Cardiac fibroblast (primary cell): ENCODE data around the gene DDRGK1.
"Not testable (repeated sequence)": the region's sequence is repeated elsewhere in the genome, so short reads cannot be mapped to it uniquely, and the experiment has no call there.

Source experiments
- DNase-seq, 2 donors: peaks; one replicate each; pipeline versions ENCODE4 v3.0.0 to v3.0.0-alpha.2; 2010; ENCODE audit warnings: low read depth in 2 of 2
- H3K4me3 ChIP-seq, 2 donors: replicated peaks in 1 of 2; 1 replicate in 1 of 2; 2 replicates in 1 of 2; pipeline ENCODE4 v1.5.1; 2011; ENCODE audit warnings: low read depth in 2 of 2, low read length in 2 of 2, mild to moderate bottlenecking in 2 of 2, moderate library complexity in 1 of 2
- TF ChIP-seq, protein P1 (sequence below): IDR thresholded peaks from one replicate; pipeline ENCODE4 v1.5.1; 2011; ENCODE audit warnings: low read depth, mild to moderate bottlenecking, low read length, inconsistent platforms

Gene DDRGK1

DNA sequence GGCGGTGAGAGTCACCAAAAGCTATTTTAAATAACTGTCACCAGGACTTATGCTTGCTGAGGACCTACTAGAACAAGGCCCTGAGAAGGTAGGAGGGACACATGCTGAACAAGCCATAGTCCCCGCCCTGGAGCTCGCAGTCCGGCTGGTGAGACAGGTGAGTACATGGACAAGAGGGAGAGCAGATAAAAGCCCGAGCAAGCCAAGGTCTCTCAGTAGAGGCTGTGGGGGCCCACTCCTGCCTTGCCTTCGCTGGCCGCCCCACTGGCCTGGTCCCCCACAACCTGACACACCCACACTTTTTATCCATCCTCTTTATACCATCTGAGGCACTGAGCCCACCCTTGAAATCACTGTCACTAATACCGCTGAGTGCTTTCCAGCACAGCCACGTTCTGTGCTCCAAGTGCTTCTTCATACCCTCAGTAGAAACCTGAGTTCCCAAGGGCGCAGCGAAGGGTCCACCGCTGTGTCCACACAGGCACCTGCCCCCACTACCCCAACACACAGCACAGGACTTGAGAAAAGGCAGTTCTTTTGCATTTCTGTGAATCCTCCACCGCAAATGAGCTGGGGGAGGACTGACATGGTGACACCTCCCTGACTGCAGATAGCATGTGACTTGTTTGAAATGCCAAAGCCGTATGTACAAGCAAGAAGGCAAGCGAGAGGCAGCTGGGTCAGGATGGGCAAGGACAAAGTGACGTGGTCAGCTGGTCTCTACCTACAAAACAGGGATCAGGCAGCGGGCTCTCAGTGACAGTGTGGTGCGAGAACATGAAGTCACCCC lies 12.1 kb downstream of the DDRGK1 start:
- DNase-seq = no peak
- TF ChIP-seq, protein P1, sequence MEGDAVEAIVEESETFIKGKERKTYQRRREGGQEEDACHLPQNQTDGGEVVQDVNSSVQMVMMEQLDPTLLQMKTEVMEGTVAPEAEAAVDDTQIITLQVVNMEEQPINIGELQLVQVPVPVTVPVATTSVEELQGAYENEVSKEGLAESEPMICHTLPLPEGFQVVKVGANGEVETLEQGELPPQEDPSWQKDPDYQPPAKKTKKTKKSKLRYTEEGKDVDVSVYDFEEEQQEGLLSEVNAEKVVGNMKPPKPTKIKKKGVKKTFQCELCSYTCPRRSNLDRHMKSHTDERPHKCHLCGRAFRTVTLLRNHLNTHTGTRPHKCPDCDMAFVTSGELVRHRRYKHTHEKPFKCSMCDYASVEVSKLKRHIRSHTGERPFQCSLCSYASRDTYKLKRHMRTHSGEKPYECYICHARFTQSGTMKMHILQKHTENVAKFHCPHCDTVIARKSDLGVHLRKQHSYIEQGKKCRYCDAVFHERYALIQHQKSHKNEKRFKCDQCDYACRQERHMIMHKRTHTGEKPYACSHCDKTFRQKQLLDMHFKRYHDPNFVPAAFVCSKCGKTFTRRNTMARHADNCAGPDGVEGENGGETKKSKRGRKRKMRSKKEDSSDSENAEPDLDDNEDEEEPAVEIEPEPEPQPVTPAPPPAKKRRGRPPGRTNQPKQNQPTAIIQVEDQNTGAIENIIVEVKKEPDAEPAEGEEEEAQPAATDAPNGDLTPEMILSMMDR = no peak
- no peak overlapping the region for H3K4me3 ChIP-seq

DNA sequence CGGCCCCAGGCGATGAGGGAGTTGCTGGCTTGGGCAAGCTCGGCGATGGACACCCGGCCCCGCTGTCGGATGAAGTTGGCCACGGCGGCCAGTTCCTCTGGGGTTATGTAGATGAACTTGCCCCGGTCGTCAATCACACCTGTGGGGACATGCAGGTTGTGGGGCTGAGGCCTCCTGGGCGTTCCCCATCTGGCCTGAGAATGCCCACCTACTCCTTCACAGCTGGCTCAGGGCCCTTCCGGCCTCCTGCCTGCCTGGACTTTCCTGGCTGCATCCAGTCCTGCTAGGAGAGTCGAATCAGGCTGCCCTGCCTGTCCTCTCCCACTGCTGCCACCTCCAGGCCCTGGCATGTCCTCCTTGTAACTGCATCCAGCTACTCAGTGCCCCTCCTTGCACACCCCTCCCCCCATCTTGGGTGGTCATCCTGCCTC lies 13.8 kb downstream of the DDRGK1 start:
- H3K4me3 ChIP-seq = no peak overlapping the region
- no peak for DNase-seq
- TF ChIP-seq, protein P1 = no peak

DNA sequence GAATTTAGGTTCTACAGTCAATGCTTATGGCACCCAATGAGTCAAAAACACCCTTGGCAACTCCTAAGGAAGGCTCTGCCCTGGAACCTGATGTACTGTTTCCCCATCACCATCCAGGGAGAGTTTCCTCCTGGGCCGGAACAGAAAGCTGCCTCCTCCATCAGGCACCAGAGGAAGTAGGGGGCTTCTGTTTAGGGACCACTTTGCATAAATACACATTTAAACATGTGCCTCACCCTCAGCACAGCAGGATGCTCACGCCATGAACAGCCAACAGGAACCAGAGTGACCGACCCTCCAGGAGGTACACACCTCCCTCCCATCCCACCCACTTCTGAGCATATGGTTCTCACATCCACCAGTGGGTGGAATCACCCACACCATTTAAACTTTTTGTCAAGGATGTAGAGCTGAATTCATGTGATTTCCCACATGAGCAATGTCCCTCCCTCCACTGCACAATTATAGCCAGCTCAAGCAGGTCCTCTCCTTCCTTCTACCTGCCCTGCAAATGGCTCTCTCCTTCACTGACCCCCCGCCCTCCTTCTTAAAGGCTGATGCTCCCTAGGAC lies 14.8 kb downstream of the DDRGK1 start:
- no peak overlapping the region for H3K4me3 ChIP-seq
- TF ChIP-seq, protein P1 = no peak
- DNase-seq = no peak

- DNase-seq = no peak
- TF ChIP-seq, protein P1 = no peak
- no peak overlapping the region for H3K4me3 ChIP-seq
Measured at GRCh38 chr20:3188823-3189413, 15.6 kb downstream of the DDRGK1 start.

- not testable (repeated sequence) for DNase-seq
Measured at GRCh38 chr20:3187861-3188260, 16.6 kb downstream of the DDRGK1 start.

DNA sequence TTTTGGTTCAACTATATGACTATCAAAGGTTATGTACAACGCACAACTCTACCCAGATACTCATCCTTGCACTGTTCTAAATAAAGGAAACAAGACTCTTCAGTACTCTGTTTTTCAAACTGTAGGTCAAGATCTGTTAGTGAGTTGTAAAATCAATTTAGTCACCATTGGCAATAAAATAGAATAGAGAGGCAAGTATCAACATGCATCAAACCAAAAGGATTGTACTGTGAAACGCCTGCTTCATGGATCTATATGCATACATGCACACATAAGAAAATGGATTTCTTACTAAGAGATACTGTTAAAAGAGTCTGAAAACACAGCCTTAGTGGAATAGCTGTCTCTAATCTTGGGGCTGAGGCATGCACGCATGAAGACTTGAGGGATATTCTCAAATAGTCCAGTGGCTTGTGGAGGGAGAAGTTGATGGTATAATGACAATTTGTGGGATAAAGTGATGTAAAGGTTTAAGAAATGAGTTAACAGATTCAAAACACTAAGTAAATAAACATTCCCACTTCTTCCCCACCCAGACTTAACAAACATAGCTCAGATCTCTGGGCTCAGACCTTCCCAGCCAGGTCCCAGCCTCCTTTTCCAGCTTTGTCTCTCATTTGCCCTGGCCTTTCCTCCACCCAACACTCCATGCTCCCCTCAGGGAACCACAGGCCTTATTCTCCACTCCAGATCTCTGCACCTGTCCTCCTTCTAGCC lies 20.4 kb downstream of the DDRGK1 start:
- TF ChIP-seq, protein P1 = no peak
- DNase-seq = no peak
- no peak overlapping the region for H3K4me3 ChIP-seq

More at GRCh38 chr20:3187861-3188260, 16.6 kb downstream of the DDRGK1 start:
- H3K4me3 ChIP-seq = not testable (repeated sequence)

DNA sequence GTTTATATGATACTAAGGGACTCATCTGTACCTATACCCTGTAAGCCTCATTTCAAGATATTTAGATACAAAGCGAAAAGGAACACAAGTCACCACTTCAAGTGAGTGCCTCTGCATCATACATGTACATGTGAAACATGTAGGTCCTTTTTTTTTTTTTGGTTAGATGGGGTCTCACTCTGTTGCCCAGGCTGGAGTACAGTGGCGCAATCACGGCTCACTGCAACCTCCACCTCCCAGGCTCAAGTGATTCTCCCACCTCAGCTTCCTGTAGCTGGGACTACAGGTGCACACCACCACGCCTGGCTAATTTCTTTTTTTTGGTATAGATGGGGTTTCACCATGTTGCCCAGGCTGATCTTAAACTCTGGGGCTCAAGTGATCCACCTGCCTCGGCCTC lies 22.1 kb downstream of the DDRGK1 start:
- H3K4me3 ChIP-seq, DNase-seq: not testable (repeated sequence)
